Measurements from ENCODE around the gene PLCD1.

Gene PLCD1

GRCh38 chr3:38030126-38031021 is 932 bp upstream of the PLCD1 start:
- Mint-ChIP-seq H3K4me1 (peaks cover 7% of the 10 kb centered on the region), H3K27me3 (peaks cover 21% of the 10 kb centered on the region), H3K27ac (no peak overlapping the region), H3K4me3 (peak overlapping the region; percentile 51), H3K36me3 (peaks cover 2% of the 10 kb centered on the region), H3K9me3 (no peaks in the 10 kb centered on the region)
- DNase-seq (ENCODE audit: low spot score in 2 of 2) = no peak
- no peak for ATAC-seq (ENCODE audit: low read depth)

- H3K4me3 Mint-ChIP-seq = peak overlapping the region; percentile 67
- peaks cover 2% of the 10 kb centered on the region for H3K36me3 Mint-ChIP-seq
- peaks cover 16% of the 10 kb centered on the region for H3K4me1 Mint-ChIP-seq
- no peaks in the 10 kb centered on the region for H3K9me3 Mint-ChIP-seq
- H3K27ac Mint-ChIP-seq = no peak overlapping the region
- no peak for ATAC-seq (ENCODE audit: low read depth)
- no peak for DNase-seq (ENCODE audit: low spot score in 2 of 2)
- peaks cover 21% of the 10 kb centered on the region for H3K27me3 Mint-ChIP-seq
Measured at GRCh38 chr3:38028621-38029361, 651 bp downstream of the PLCD1 start.

GRCh38 chr3:38027466-38028465 is 1.7 kb downstream of the PLCD1 start:
- ATAC-seq (ENCODE audit: low read depth) (no peak), DNase-seq (ENCODE audit: low spot score in 2 of 2) (no peak)
- Mint-ChIP-seq H3K4me3 (peak overlapping the region; percentile 67), H3K9me3 (no peaks in the 10 kb centered on the region), H3K36me3 (no peaks in the 10 kb centered on the region), H3K4me1 (peaks cover 25% of the 10 kb centered on the region), H3K27me3 (peaks cover 16% of the 10 kb centered on the region), H3K27ac (no peak overlapping the region)

GRCh38 chr3:38026856-38027255 is 2.6 kb downstream of the PLCD1 start:
- Mint-ChIP-seq H3K4me3 (no peak overlapping the region), H3K27me3 (peaks cover 10% of the 10 kb centered on the region), H3K4me1 (peaks cover 25% of the 10 kb centered on the region), H3K9me3 (no peaks in the 10 kb centered on the region), H3K27ac (no peak overlapping the region), H3K36me3 (no peaks in the 10 kb centered on the region)
- no peak for DNase-seq (ENCODE audit: low spot score in 2 of 2)
- no peak for ATAC-seq (ENCODE audit: low read depth)

- peak overlapping the region; percentile 99 for H3K4me3 Mint-ChIP-seq
- H3K27me3 Mint-ChIP-seq = no peaks in the 10 kb centered on the region
- H3K9me3 Mint-ChIP-seq = no peaks in the 10 kb centered on the region
- ATAC-seq (ENCODE audit: low read depth) (no peak), DNase-seq (ENCODE audit: low spot score in 2 of 2) (no peak)
- peaks cover 3% of the 10 kb centered on the region for H3K36me3 Mint-ChIP-seq
- peaks cover 22% of the 10 kb centered on the region for H3K4me1 Mint-ChIP-seq
- H3K27ac Mint-ChIP-seq = peak overlapping the region; percentile 97
Measured at GRCh38 chr3:38022896-38023709, 6.3 kb downstream of the PLCD1 start.

- ATAC-seq (ENCODE audit: low read depth) = no peak
- H3K4me3 Mint-ChIP-seq = no peak overlapping the region
Measured at GRCh38 chr3:38022301-38022700, 7.1 kb downstream of the PLCD1 start.

GRCh38 chr3:38021196-38021595 is 8.2 kb downstream of the PLCD1 start:
- Mint-ChIP-seq H3K27ac (no peak overlapping the region), H3K4me1 (peaks cover 22% of the 10 kb centered on the region), H3K36me3 (peaks cover 11% of the 10 kb centered on the region), H3K4me3 (no peak overlapping the region), H3K9me3 (peaks cover 5% of the 10 kb centered on the region), H3K27me3 (no peaks in the 10 kb centered on the region)
- no peak for DNase-seq (ENCODE audit: low spot score in 2 of 2)
- ATAC-seq (ENCODE audit: low read depth) = no peak

More at GRCh38 chr3:38022301-38022700, 7.1 kb downstream of the PLCD1 start:
- no peak overlapping the region for H3K27ac Mint-ChIP-seq
- H3K9me3 Mint-ChIP-seq = no peaks in the 10 kb centered on the region
- DNase-seq (ENCODE audit: low spot score in 2 of 2) = no peak
- no peaks in the 10 kb centered on the region for H3K27me3 Mint-ChIP-seq
- H3K4me1 Mint-ChIP-seq = peaks cover 22% of the 10 kb centered on the region
- peaks cover 3% of the 10 kb centered on the region for H3K36me3 Mint-ChIP-seq

- H3K27ac Mint-ChIP-seq = peak overlapping the region; percentile 33
- peaks cover 18% of the 10 kb centered on the region for H3K4me1 Mint-ChIP-seq
- no peak overlapping the region for H3K4me3 Mint-ChIP-seq
- peaks cover 15% of the 10 kb centered on the region for H3K36me3 Mint-ChIP-seq
- no peak for ATAC-seq (ENCODE audit: low read depth)
- H3K9me3 Mint-ChIP-seq = peaks cover 5% of the 10 kb centered on the region
- no peaks in the 10 kb centered on the region for H3K27me3 Mint-ChIP-seq
- DNase-seq (ENCODE audit: low spot score in 2 of 2) = no peak
Measured at GRCh38 chr3:38020342-38020726, 9.1 kb downstream of the PLCD1 start.

- Mint-ChIP-seq H3K4me1 (peaks cover 15% of the 10 kb centered on the region), H3K36me3 (peaks cover 20% of the 10 kb centered on the region), H3K4me3 (no peak overlapping the region), H3K27me3 (no peaks in the 10 kb centered on the region), H3K27ac (peak overlapping the region; percentile 33), H3K9me3 (peaks cover 5% of the 10 kb centered on the region)
- DNase-seq (ENCODE audit: low spot score in 2 of 2) (no peak), ATAC-seq (ENCODE audit: low read depth) (no peak)
Measured at GRCh38 chr3:38019658-38020341, 9.6 kb downstream of the PLCD1 start.

- H3K36me3 Mint-ChIP-seq = peaks cover 23% of the 10 kb centered on the region
- no peak overlapping the region for H3K4me3 Mint-ChIP-seq
- peaks cover 5% of the 10 kb centered on the region for H3K9me3 Mint-ChIP-seq
- ATAC-seq (ENCODE audit: low read depth) (no peak), DNase-seq (ENCODE audit: low spot score in 2 of 2) (no peak)
- no peak overlapping the region for H3K27ac Mint-ChIP-seq
- H3K27me3 Mint-ChIP-seq = no peaks in the 10 kb centered on the region
- peaks cover 7% of the 10 kb centered on the region for H3K4me1 Mint-ChIP-seq
Measured at GRCh38 chr3:38018296-38019266, 10.9 kb downstream of the PLCD1 start.

- no peak for DNase-seq (ENCODE audit: low spot score in 2 of 2)
- H3K27ac Mint-ChIP-seq = no peak overlapping the region
- H3K4me1 Mint-ChIP-seq = no peaks in the 10 kb centered on the region
- H3K9me3 Mint-ChIP-seq = peaks cover 5% of the 10 kb centered on the region
- no peak for ATAC-seq (ENCODE audit: low read depth)
- H3K36me3 Mint-ChIP-seq = peaks cover 23% of the 10 kb centered on the region
- no peaks in the 10 kb centered on the region for H3K27me3 Mint-ChIP-seq
- no peak overlapping the region for H3K4me3 Mint-ChIP-seq
Measured at GRCh38 chr3:38017445-38018295, 11.8 kb downstream of the PLCD1 start.
